ENCODE measurements around the gene RCCD1.

The RCCD1 gene

DNA sequence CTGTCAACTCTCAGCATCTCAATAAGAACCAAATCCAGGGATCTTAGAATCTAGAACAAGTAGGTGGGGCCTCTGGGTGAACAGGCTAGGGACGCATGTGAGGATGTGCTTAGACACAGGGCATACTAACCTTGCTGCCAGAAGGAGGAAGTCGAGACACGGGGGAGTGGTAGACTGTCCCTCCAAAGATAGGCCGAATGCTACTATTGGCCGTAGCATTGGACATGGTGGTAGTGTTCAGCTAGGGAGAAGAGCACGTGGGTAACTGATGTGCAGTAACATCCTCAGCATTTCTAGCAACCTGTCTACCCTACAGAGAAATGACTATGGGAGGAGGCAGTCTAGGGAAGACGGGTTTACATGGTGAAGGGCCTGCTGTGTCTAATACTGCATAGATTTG lies 15.6 kb downstream of the RCCD1 start:
- TF ChIP-seq EGR1 (IDR thresholded peaks at IDR 0.05) (no peak), RAD21 (IDR thresholded peaks at IDR 0.05; ENCODE audit: low read depth) (no peak), CEBPB (IDR thresholded peaks at IDR 0.05) (no peak), TEAD4 (IDR thresholded peaks at IDR 0.05) (no peak), ZBTB7A (IDR thresholded peaks at IDR 0.05; ENCODE audit: low read depth) (no peak), NFIC (IDR thresholded peaks at IDR 0.05) (no peak), EP300 (IDR thresholded peaks at IDR 0.05; ENCODE audit: borderline replicate concordance) (no peak), YY1 (IDR thresholded peaks at IDR 0.05; ENCODE audit: low read depth) (no peak), TAF1 (IDR thresholded peaks at IDR 0.05; ENCODE audit: low read depth) (no peak), FOXM1 (IDR thresholded peaks at IDR 0.05; ENCODE audit: borderline replicate concordance, low read depth) (no peak), TCF12 (IDR thresholded peaks at IDR 0.05; ENCODE audit: low read depth) (no peak), CREB1 (IDR thresholded peaks at IDR 0.05; ENCODE audit: low read depth) (no peak)
- TF ChIP-seq, protein P1, sequence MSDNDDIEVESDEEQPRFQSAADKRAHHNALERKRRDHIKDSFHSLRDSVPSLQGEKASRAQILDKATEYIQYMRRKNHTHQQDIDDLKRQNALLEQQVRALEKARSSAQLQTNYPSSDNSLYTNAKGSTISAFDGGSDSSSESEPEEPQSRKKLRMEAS (IDR thresholded peaks at IDR 0.05) = no peak
- TF ChIP-seq, protein P2, sequence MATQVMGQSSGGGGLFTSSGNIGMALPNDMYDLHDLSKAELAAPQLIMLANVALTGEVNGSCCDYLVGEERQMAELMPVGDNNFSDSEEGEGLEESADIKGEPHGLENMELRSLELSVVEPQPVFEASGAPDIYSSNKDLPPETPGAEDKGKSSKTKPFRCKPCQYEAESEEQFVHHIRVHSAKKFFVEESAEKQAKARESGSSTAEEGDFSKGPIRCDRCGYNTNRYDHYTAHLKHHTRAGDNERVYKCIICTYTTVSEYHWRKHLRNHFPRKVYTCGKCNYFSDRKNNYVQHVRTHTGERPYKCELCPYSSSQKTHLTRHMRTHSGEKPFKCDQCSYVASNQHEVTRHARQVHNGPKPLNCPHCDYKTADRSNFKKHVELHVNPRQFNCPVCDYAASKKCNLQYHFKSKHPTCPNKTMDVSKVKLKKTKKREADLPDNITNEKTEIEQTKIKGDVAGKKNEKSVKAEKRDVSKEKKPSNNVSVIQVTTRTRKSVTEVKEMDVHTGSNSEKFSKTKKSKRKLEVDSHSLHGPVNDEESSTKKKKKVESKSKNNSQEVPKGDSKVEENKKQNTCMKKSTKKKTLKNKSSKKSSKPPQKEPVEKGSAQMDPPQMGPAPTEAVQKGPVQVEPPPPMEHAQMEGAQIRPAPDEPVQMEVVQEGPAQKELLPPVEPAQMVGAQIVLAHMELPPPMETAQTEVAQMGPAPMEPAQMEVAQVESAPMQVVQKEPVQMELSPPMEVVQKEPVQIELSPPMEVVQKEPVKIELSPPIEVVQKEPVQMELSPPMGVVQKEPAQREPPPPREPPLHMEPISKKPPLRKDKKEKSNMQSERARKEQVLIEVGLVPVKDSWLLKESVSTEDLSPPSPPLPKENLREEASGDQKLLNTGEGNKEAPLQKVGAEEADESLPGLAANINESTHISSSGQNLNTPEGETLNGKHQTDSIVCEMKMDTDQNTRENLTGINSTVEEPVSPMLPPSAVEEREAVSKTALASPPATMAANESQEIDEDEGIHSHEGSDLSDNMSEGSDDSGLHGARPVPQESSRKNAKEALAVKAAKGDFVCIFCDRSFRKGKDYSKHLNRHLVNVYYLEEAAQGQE (IDR thresholded peaks at IDR 0.05; ENCODE audit: low read depth) = no peak
- TF ChIP-seq, protein P3, sequence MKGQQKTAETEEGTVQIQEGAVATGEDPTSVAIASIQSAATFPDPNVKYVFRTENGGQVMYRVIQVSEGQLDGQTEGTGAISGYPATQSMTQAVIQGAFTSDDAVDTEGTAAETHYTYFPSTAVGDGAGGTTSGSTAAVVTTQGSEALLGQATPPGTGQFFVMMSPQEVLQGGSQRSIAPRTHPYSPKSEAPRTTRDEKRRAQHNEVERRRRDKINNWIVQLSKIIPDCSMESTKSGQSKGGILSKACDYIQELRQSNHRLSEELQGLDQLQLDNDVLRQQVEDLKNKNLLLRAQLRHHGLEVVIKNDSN (IDR thresholded peaks at IDR 0.05) = no peak

DNA sequence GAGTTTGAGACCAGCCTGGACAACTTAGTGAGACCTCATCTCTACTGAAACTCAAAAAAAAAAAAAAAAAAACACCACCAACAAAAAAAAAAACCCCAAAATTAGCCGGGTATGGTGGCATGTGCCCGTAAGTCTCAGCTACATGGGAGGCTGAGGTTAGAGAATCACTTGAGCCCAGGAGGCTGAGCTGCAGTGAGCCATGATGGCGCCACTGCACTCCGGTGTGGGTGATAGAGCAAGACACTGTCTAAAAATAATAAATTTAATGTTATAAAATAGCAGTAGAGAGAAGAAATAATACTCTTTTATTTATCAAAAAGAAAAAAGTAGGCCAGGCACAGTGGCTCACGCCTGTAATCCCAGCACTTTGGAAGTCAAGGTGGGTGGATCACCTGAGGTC lies 17.4 kb downstream of the RCCD1 start:
- TF ChIP-seq RAD21 (IDR thresholded peaks at IDR 0.05; ENCODE audit: low read depth) (no peak), TCF12 (IDR thresholded peaks at IDR 0.05; ENCODE audit: low read depth) (no peak), YY1 (IDR thresholded peaks at IDR 0.05; ENCODE audit: low read depth) (no peak), NFIC (IDR thresholded peaks at IDR 0.05) (no peak), FOXM1 (IDR thresholded peaks at IDR 0.05; ENCODE audit: borderline replicate concordance, low read depth) (no peak), TAF1 (IDR thresholded peaks at IDR 0.05; ENCODE audit: low read depth) (no peak), CEBPB (IDR thresholded peaks at IDR 0.05) (no peak), EP300 (IDR thresholded peaks at IDR 0.05; ENCODE audit: borderline replicate concordance) (no peak), TEAD4 (IDR thresholded peaks at IDR 0.05) (no peak), EGR1 (IDR thresholded peaks at IDR 0.05) (no peak), ZBTB7A (IDR thresholded peaks at IDR 0.05; ENCODE audit: low read depth) (no peak)
- TF ChIP-seq, protein P2 (IDR thresholded peaks at IDR 0.05; ENCODE audit: low read depth) = no peak
- TF ChIP-seq, protein P1 (IDR thresholded peaks at IDR 0.05) = no peak
- TF ChIP-seq, protein P3 (IDR thresholded peaks at IDR 0.05) = no peak

DNA sequence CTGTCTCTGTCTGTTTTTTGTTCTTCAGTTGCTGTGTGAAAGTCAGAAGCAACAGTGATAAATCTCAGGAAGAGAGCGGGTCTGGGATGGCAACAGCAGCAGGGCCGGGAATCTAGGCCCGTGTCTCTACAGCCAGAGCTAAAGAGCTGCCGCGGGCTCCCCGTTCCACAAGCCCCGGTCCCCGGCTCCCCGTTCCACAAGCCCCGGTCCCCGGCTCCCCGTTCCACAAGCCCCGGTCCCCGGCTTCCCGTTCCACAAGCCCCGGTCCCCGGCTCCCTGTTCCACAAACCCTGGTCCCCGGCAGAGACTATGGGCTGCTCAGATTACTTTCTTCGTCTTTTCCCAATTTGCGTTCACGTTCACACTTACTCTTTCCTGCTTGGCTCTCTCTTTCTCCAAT lies 19.5 kb downstream of the RCCD1 start:
- no peak for TF ChIP-seq CREB1 (IDR thresholded peaks at IDR 0.05; ENCODE audit: low read depth)
- no peak for TF ChIP-seq EP300 (IDR thresholded peaks at IDR 0.05; ENCODE audit: borderline replicate concordance)
- no peak for TF ChIP-seq RAD21 (IDR thresholded peaks at IDR 0.05; ENCODE audit: low read depth)
- TF ChIP-seq FOXM1 (IDR thresholded peaks at IDR 0.05; ENCODE audit: borderline replicate concordance, low read depth) = no peak
- TF ChIP-seq, protein P2 (IDR thresholded peaks at IDR 0.05; ENCODE audit: low read depth) = no peak
- no peak for TF ChIP-seq TCF12 (IDR thresholded peaks at IDR 0.05; ENCODE audit: low read depth)
- TF ChIP-seq NFIC (IDR thresholded peaks at IDR 0.05) = no peak
- TF ChIP-seq, protein P1 (IDR thresholded peaks at IDR 0.05) = no peak
- no peak for TF ChIP-seq YY1 (IDR thresholded peaks at IDR 0.05; ENCODE audit: low read depth)
- no peak for TF ChIP-seq TAF1 (IDR thresholded peaks at IDR 0.05; ENCODE audit: low read depth)
- TF ChIP-seq ZBTB7A (IDR thresholded peaks at IDR 0.05; ENCODE audit: low read depth) = no peak
- no peak for TF ChIP-seq TEAD4 (IDR thresholded peaks at IDR 0.05)
- TF ChIP-seq, protein P3 (IDR thresholded peaks at IDR 0.05) = no peak
- no peak for TF ChIP-seq CEBPB (IDR thresholded peaks at IDR 0.05)
- no peak for TF ChIP-seq EGR1 (IDR thresholded peaks at IDR 0.05)

All from Ishikawa (cell line).